Measurements from ENCODE around the gene MGLL.

The MGLL gene

GRCh38 chr3:127730171-127730570 is 92.1 kb downstream of the MGLL start:
- in situ Hi-C loops (cut with MboI; ENCODE audit: low sequenced_read_pairs) = no loop called here

GRCh38 chr3:127729556-127730056 is 92.7 kb downstream of the MGLL start:
- in situ Hi-C loops (cut with MboI; ENCODE audit: low sequenced_read_pairs) = no loop called here

GRCh38 chr3:127728417-127729015 is 93.8 kb downstream of the MGLL start:
- in situ Hi-C loops (cut with MboI; ENCODE audit: low sequenced_read_pairs) = no loop called here

GRCh38 chr3:127726894-127727293 is 95.4 kb downstream of the MGLL start:
- in situ Hi-C loops (cut with MboI; ENCODE audit: low sequenced_read_pairs) = no loop called here

- in situ Hi-C loops (cut with MboI; ENCODE audit: low sequenced_read_pairs) = no loop called here
Measured at GRCh38 chr3:127723011-127723567, 99.2 kb downstream of the MGLL start.

- in situ Hi-C loops (cut with MboI; ENCODE audit: low sequenced_read_pairs) = no loop called here
Measured at GRCh38 chr3:127722091-127722784, 100.1 kb downstream of the MGLL start.

- in situ Hi-C loops (cut with MboI; ENCODE audit: low sequenced_read_pairs) = no loop called here
Measured at GRCh38 chr3:127720985-127721935, 101.1 kb downstream of the MGLL start.

GRCh38 chr3:127720161-127720823 is 102.0 kb downstream of the MGLL start:
- in situ Hi-C loops (cut with MboI; ENCODE audit: low sequenced_read_pairs) = no loop called here

GRCh38 chr3:127719369-127719768 is 102.9 kb downstream of the MGLL start:
- in situ Hi-C loops (cut with MboI; ENCODE audit: low sequenced_read_pairs) = no loop called here

GRCh38 chr3:127718916-127719290 is 103.4 kb downstream of the MGLL start:
- in situ Hi-C loops (cut with MboI; ENCODE audit: low sequenced_read_pairs) = no loop called here

- in situ Hi-C loops (cut with MboI; ENCODE audit: low sequenced_read_pairs) = no loop called here
Measured at GRCh38 chr3:127718245-127718915, 103.9 kb downstream of the MGLL start.

GRCh38 chr3:127717357-127718244 is 104.7 kb downstream of the MGLL start:
- in situ Hi-C loops (cut with MboI; ENCODE audit: low sequenced_read_pairs) = no loop called here

- in situ Hi-C loops (cut with MboI; ENCODE audit: low sequenced_read_pairs) = no loop called here
Measured at GRCh38 chr3:127716384-127716783, 105.9 kb downstream of the MGLL start.

- in situ Hi-C loops (cut with MboI; ENCODE audit: low sequenced_read_pairs) = no loop called here
Measured at GRCh38 chr3:127715532-127715931, 106.8 kb downstream of the MGLL start.

GRCh38 chr3:127714866-127715265 is 107.4 kb downstream of the MGLL start:
- in situ Hi-C loops (cut with MboI; ENCODE audit: low sequenced_read_pairs) = no loop called here

GRCh38 chr3:127714125-127714571 is 108.2 kb downstream of the MGLL start:
- in situ Hi-C loops (cut with MboI; ENCODE audit: low sequenced_read_pairs) = no loop called here

GRCh38 chr3:127712881-127713771 is 109.2 kb downstream of the MGLL start:
- in situ Hi-C loops (cut with MboI; ENCODE audit: low sequenced_read_pairs) = no loop called here

GRCh38 chr3:127712461-127712860 is 109.9 kb downstream of the MGLL start:
- in situ Hi-C loops (cut with MboI; ENCODE audit: low sequenced_read_pairs) = no loop called here

All from HL-60/S4 (cell line).